RKO (cell line): ENCODE measurements around the gene SLC9A3.
"Not testable (repeated sequence)": the region's sequence is repeated elsewhere in the genome, so short reads cannot be mapped to it uniquely, and the experiment has no call there.

Experiments
- DNase-seq: peaks from one replicate; pipeline ENCODE4 v3.0.0-alpha.2; 2016; ENCODE audit warnings: low spot score

Gene SLC9A3

DNA sequence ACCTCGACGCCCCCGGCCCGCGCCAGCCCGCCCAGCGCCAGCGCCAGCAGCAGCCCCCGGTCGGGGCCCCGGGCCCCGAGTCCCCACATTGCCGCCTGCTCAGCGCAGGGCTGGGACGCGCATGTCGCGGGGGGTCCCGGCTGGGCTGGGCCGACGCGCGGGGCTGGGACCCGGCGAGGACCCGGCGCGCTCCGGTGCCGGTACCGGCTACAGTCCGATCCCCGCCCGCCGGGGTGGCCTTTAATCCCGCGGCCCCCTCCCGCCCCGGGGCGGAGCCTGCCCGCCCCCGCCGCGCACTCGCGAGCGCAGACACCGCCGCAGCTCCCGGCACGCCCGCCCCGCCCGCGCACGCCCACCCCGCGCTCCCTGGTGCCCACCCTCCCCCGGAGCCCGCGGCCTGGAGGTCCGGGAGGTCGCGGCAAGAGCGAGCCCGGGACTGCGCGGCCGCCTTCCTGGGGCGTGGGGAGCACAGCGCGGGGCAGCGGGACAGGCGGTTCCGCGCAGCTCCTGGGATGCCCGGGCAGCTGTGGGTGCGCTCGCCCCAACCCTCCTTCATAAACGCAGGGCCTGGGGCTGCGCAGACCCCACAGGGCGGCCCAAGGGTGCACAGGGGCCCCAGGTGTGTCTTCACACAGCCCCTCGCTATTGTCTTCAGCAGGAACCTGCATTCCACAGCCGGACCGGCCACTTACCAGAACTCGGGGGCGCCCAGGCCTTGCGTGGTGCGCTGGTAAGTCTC, at the start of gene SLC9A3:
Gene SLC9A3, minus strand, starts transcription at position 216 of the 739 bp plus-strand sequence.
- DNase-seq, result no peak

DNA sequence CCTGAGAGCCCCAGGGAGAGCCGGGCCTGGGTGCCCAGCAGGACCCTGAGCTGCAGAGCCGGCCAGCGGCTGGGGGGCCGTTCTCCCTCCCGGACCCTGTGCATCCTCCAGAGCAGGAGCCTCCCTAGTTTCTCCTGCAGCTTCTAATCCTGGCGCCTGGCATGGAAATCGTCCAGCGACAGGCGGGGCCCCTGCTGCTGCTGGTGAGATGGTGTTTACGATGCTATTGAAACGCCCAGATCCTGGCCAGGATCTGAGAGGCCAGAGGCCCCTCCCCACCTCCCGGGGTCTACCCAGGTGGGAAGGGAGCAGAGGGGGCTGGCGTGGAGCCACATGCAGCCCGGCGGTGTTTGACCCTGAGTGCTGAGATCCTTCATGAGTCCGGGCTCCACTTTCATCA, 49.7 kb upstream of the SLC9A3 start:
- no peak for DNase-seq

DNA sequence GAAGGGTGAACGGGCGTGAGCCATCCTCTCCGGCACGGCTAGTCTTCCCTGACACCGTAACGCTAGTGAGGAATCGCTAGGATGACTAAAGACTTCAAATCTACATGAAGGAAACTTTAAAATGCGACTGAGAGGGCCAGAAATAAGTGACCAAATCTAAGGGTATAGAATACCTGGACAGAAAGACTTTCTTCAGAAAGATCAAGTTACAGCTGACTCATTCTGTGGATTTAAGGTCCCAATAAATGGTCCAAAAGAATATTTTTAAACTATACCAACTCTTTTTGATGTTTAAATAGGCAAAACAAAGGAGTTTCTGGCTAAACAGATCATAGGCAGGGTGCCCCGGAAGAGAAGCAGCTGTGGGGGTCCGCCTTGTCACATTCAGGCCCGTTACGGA, 49.0 kb upstream of the SLC9A3 start:
- DNase-seq, result no peak

DNA sequence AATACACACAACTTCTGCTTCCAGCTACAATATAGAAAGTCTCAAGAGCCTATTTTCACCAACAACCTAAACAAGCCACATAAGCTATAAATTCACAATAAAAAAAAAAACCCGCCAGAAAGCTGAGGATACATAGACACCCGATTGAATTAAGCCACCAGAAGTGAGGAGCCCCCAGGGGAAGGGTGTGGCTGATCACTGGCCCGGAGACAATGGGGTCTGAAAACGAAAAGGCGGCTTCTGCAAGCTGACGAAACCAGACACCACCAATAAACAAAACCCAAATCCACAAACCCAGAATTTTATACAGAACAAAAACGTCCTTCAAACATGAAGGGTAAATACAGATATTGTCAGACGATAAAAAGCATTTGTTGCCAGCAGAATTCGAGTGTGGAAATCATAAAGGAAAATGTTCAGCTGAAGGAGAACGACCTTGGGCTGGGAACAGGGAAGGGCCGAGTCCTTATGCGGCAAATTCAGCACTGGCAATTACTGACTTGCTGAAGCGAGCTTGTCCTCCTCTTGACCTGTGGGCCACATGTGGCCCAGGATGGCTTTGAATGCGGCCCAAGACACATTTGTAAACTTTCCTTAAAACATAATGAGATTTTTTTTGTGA, 48.3 kb upstream of the SLC9A3 start:
- no peak for DNase-seq

DNA sequence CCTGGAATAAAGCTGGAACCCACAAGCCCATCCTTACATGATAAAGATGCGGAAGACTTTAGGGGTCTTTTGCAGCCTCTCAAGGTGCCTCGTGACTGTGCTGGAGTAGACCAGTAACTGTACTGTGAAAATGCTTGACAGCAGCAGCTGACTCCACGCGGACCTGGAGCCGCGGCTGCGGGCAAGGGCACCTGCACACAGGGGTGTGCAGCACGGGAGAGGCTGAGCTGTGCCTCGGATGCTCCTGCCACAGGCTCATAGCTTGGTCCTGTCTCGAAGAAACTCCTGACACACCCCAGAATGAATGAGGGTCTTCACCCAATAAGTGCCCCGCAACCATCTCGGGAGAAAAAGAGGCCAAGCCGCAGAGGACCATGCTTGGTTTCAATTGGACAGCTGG, 47.5 kb upstream of the SLC9A3 start:
- no peak for DNase-seq

DNA sequence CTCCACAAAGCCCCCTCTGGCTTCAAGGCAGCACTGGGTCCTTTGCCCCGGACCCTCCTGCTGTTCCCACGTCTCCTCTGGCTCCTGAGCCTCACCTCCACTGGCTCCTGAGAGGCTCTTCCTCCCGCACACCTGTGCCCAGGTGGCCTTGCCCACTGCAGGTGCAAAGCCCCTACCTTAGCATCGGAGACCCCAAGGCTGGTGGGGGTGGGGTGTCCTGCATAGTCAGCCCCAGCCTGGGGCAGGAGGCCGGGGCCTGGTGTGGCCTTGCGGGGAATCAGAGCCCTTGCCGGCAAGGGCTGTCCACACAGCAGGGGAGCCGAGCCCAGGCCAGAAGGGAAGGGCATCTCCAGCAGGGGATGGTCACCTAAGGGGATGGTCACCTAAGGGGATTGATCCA, 46.6 kb upstream of the SLC9A3 start:
- DNase-seq, result no peak

DNA sequence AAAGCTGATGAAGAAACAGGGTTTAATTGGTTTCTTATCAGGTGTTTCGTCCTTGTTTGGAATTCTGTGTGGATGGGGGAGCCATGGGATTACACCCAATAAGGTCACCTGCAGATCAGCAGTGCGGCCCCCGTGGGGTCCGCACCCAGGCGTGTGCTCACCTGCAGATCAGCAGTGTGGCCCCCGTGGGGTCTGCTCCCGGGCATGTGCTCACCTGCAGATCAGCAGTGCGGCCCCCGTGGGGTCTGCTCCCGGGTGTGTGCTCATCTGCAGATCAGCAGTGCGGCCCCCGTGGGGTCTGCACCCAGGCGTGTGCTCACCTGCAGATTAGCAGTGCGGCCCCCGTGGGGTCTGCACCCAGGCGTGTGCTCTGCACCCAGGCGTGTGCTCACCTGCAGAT, 46.2 kb upstream of the SLC9A3 start:
- DNase-seq, result no peak

DNA sequence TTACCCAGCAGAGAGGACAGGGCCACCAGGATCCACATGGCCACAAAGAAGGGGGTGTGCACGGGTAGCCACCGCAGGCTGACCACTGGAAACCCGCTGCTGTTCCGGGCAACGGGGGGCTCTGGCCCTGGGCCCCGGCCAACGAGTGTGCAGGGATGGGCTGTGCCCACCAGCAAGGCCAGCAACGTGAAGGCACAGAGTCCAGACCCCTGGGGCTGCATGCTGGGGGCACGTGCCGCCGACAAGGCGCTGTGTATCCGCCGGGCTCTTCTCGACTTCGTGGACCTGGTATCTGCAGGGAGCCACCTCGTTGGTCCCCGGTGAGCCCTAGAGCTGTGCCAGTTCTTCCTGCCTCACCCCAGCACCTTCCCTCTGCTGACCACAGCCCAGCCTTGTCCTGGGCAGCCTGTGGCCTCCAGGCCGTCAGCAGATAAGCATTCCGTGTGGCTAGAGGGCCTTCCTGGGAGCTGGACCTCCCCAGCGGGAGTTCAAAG, 45.7 kb upstream of the SLC9A3 start:
- no peak for DNase-seq

DNA sequence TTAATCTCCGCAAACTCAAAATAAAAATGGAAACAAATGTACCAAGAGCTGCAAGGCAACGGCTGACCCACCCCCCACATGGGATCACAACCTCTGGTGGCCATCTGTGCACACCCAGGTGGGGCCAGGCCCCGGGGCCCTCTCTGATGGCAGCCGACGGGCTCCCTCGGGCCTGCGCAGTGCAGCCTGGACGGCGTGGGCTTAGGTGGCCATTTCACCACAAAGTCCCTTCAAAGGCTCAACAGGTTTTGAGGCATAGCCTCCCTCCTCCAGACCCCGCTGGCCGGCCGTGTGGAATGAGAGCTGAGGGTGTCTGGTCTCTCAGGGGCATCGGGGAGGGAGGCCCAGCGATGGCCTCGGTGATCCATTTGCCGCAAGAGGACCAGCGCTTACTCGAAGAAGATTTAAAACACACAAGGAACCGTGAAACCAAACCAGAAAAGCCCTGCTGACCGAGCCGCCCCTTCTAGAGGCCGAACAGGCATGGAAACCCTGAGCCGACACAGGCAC, 45.2 kb upstream of the SLC9A3 start:
- DNase-seq, result no peak

DNA sequence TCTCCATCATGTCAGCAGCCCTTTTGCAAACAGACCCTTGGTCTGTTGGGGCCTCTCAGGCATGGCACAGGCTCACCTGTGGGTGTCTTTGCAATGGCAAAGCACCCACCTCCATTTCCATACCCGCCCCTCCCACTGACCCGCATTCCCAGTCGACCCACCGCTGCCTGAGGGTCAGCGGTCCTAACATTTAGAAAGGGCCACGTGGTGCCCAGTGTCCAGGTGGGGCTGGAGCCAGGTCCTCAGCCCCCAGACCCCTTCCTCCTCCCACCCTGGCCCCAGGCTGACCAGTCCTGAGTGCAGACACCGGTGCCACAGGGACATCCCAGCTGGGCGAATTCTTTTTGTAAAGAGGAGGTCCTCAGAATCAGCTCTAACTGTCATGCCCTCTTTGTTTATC, 44.6 kb upstream of the SLC9A3 start:
- no peak for DNase-seq

DNA sequence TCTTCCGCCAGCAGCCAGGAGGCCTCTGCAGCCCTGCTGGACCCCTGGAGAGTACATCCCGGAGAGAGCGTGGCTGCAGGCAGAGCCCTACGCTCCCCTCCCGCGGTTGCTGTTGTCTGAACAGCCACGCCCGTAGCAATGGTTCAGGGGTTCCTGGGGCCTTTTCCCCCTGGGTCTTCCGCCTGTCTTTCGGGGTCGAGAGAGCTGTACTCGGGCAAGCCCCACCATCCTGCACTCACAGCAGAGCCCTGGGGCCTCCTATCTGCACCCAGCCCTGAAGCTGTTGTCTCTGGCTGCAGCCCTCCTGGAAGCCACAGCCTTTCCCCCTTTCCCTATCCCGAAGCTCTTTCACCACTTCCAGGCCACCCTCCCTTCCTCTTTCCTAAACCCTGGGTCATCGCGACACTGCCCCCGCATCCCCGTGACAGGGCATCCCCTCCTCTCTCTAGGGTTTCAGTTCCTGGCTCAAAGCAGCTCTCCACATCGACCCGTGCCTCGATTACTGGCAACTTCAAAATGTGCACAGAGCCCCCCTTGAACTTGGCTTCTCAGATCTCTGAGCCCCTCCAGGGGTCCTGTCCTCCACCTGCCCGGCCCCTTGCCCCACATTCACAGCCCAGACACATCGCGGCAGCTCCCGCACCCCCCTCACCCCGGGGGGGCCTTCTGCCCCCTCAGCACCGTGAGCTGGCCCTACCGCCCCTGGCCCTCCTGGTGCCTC, 44.0 kb upstream of the SLC9A3 start:
- DNase-seq, result no peak

DNA sequence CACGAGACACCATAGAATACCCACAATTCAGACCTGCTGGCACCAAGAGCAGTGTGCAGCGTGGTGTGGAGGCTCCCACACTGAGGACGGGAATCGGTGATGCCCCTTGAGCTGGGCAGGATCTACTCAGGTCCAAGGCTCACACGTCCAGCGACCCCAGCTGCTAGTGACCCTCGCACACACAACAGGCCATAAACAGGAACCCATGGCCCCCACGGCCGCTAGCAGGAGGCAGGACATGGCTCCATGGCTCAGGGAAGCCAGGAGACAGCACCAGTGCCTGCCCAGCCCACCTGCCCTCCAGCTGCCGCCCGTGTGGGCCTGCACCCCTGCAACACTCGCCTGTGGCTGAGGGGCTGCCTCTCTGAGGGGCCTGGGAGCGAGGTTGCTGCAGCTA, 43.4 kb upstream of the SLC9A3 start:
- DNase-seq, result no peak

DNA sequence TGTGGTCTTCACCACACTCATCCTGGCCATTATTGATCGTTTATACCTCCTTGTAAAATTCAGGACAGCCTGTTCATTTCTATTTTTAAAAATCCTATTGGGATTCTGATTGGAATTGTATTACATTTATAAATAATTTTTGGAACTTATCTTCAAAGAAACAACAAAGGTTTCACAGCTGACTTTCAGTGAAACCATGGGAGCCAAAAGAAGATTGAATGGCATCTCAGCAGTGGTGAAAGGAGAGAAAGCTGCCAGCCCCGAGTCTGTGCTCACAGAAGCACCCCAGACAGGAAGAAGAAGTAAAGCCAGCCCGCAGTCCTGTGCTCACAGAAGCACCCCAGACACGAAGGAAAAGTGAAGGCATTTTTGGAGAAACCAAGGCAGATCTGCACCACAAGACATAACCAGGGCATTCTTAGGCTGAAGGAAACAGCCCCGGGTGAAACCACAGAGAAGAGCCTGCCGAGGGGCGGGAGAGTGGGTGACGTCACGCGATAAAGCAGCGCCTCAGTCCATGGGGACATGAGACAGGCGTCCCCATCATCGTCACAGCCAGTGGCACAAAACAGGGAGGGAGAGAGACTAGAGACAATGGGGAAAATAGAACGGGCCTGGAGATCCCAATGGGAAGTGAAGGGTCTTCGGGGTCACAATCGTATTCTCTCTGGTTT, 42.5 kb upstream of the SLC9A3 start:
- DNase-seq, result no peak

DNA sequence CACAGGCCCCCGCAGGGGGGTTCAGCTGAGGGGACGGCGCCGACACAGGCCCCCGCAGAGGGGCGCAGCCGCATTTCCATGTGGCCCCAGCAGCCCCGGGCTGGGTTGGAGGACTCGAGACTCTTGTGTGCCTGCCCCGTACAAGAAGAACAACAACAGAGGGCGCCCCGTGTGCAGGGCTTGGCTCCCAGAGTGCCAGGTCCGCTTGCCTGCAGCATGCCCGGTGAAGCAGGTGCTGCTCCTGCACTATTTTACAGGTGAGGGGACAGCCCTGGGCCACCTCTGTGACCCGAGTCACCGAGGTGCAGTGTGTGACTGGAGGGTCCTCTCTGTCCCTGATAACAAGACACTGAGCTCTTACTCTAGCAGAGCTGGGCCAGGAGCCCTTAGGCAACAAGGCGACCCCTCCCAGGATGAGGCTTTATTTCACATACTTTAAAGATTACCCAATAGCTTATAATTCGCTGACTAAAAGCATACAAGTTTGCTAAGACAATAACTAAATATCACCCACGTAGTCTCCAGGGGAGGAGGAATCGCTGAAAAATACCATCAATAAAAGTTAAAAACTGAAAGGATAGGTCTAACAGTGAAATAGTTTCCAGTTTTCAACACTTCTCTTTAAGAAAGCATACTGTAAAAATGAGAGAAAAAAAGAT, 41.7 kb upstream of the SLC9A3 start:
- no peak for DNase-seq

DNA sequence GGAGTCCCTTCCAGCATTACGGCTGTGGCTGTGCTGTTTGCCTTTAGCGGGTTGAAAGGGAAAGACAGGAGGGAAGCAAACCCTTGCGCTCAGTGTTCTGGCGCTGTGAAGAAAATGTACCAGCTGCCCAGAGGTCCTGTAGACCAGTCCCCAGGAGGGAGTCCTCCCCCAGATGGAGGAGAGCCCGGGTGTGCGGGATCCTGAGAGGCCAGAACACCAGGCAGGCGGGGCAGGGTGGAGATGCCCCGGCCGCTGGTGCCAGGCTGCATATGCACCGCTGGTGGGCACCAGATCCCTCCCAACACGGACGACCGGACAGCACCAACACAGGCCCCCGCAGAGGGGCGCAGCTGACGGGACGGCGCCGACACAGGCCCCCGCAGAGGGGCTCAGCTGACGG, 37.2 kb upstream of the SLC9A3 start:
- DNase-seq, result no peak

DNA sequence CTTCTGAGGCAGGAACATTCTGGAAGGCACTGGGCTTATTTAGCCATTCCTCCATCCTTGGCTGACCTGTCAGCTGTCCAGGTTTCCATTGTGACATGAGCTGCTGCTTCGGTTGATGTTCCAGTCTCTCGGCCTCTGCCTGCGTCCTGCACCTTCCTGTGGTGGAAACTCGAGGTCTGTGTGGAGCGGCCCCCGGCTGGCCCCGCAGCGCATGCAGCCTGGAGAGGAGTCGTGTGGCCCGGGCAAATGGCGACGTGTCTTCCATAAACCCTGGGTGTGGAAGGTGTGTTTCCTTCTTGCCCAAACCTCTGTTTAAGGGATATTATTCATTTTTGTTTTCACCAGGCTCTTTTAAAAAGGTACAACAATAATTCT, 36.5 kb upstream of the SLC9A3 start:
- DNase-seq, result no peak

DNA sequence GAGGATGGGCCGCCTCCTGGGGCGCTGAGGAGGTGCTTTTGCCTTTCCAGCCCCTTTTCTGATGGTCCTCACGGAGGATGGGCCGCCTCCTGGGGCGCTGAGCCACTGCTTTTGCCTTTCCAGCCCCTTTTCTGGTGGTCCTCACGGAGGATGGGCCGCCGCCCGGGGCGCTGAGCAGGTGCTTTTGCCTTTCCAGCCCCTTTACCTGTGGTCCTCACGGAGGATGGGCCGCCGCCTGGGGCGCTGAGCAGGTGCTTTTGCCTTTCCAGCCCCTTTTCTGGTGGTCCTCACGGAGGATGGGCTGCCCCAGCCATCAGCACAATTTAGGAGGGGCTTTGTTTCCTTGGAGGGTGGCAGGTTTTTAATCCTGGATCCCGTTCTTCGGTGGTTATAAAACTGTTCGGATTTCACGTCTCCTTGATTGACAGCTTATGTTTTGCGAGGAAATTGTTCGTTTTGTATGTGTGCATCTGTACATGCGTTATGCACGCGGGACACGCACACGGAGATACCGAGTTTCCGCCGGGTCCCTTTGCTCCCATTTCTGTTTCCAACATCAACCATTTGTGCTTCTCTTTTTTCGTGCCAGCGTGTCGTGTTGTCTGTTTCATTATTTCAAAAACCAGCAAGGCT, 34.7 kb upstream of the SLC9A3 start:
- DNase-seq, result no peak

DNA sequence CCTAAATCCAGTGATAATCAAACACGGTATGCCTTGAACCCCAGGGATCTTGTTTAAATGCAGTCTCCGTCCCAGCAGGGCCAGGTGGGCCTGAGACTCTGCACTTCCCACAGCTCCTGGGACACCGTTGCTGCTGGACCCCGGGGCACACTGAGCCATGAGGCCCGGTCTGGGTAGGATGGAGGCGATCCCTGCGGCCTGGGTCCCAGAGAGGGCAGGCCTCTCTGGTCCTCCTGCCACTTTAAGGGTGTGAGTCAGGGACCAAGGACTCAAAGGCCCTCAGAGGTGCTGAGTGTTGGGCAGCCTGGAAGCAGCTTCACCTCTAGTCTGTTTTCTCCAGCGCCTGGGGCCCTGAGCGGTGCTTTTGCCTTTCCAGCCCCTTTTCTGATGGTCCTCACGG, 34.1 kb upstream of the SLC9A3 start:
- DNase-seq, result no peak

DNA sequence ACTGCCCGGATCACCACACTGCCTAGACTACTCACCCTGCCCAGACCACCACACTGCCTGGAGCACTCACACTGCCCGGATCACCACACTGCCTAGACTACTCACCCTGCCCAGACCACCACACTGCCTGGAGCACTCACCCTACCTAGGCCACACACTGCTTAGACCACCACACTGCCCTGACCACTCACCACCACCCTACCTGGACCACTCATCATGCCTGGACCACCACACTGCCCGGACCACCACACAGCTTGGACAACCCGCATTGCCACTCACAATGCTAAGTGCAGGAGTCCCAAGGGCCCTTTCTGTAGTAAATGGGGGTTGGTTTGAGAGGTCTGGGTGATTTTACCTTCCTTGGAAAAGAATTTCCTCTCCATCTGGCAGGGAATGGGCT, 33.7 kb upstream of the SLC9A3 start:
- DNase-seq, result not testable (repeated sequence)

DNA sequence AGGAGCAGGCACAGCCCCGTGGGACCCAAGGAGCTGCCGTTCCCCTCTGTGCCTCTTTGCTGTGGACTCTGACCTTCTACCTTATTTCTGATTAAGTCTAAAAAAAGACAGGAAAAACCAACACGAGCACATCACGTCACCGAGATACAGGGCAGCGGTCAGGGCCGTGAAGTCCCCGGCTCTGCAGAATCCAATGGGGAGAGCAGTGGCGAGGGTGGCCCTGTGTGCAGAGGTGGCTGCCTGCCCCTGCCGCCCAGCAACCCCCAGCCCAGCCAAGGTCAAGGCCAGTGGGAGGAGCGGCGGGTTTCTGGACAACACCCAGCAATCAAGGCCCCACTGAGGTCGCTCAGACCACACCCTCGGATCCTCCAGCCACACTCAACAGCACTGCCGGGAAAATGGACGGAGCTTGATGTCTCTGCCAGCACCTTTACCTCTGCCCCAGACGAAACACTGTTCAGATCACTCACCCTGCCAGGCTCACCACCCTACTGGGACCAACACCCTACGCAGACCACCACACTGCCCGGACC, 32.7 kb upstream of the SLC9A3 start:
- DNase-seq, result no peak

DNA sequence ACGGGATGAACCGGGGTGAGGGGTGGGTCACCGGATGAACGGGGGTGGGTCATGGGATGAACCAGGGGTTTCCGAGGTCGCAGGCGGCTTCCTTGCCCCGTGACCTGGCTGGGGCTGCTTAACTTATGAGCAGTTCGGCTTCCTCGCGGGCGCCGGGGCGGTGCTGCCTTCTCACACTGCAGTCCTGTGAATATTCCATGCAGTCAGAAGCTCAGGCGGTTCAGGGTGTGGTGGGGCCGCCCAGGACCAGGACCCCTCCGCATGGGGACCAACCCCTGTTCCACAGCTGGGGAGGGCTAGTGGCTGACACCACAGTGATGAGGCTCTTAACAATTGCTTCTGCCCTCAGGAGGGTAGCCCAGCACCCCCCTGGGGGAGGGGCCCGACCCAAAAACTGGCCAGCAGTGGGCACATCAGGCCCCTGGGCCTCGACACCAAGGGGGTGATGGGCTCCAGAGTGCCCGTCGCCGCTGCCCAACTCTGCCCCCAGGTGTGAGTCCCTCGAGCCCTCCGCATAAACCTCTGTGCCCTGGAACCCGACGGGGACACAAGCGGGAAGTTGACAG, 30.9 kb upstream of the SLC9A3 start:
- no peak for DNase-seq
